ENCODE results near the gene SERGEF.

GRCh38 chr11:18016789-18017188 is 3.9 kb upstream of the SERGEF start:
- TF ChIP-seq POLR2A (IDR thresholded peaks at IDR 0.05), result no peak
- no peak for TF ChIP-seq EP300 (IDR thresholded peaks at IDR 0.05)

Data from ovary (tissue), 1 donor.